Esophagus (tissue), 2 donors: ENCODE measurements around the gene AK8. TPM values are rescaled to one million over a fixed set of nuclear protein-coding genes. Genes with fewer than 3 reads are reported as not detected.

Source experiments
- H3K27ac ChIP-seq, 2 donors: one replicate each; pipeline ENCODE4 v1.5.1; 2013; ENCODE audit warnings: low read depth in 2 of 2, mild to moderate bottlenecking in 2 of 2, inconsistent platforms in 1 of 2, low read length in 1 of 2, moderate library complexity in 1 of 2
- H3K27me3 ChIP-seq, 2 donors: one replicate each; pipeline ENCODE4 v1.6.1; 2013; ENCODE audit warnings: low read length in 2 of 2, control low read depth in 1 of 2, mild to moderate bottlenecking in 1 of 2; ENCODE audit not compliant: insufficient read depth in 2 of 2, control insufficient read depth in 1 of 2
- H3K36me3 ChIP-seq, 2 donors: one replicate each; pipeline ENCODE4 v1.6.1; 2013; ENCODE audit warnings: low read length in 1 of 2; ENCODE audit not compliant: control insufficient read depth in 2 of 2, insufficient read depth in 2 of 2
- H3K4me1 ChIP-seq, 2 donors: one replicate each; pipeline ENCODE4 v1.6.1; 2013; ENCODE audit warnings: low read length in 1 of 2; ENCODE audit not compliant: control insufficient read depth in 2 of 2, insufficient read depth in 2 of 2
- H3K4me3 ChIP-seq, 2 donors: one replicate each; pipeline ENCODE4 v1.5.1; 2013; ENCODE audit warnings: low read length in 2 of 2, mild to moderate bottlenecking in 2 of 2, low read depth in 1 of 2, moderate library complexity in 1 of 2
- H3K9me3 ChIP-seq, 2 donors: one replicate each; pipeline ENCODE4 v1.6.1; 2013; ENCODE audit warnings: mild to moderate bottlenecking in 2 of 2, low read depth in 1 of 2, low read length in 1 of 2, moderate library complexity in 1 of 2; ENCODE audit not compliant: control insufficient read depth in 2 of 2, insufficient read depth in 1 of 2
- WGBS, 2 donors: extraction: QIAGEN DNeasy Blood & Tissue Kit; methylation state at CpG; one replicate each; pipeline ENCODE4 v1.1.7; 2013; 5-methylcytosine and 5-hydroxymethylcytosine counted together
- polyA plus RNA-seq, 2 donors: library from polyadenylated mRNA; stranded (reverse); fragments of 200-250 nt; gene quantifications; one replicate each; pipeline ENCODE4 v1.2.3, GENCODE V29; 2013
- donor health status: healthy with polysubstance abuse.
- donor health status: Bipolar disorder and iron deficiency.

AK8 gene
- polyA plus RNA-seq, 2 donors, result 0.39 to 0.58 TPM

DNA sequence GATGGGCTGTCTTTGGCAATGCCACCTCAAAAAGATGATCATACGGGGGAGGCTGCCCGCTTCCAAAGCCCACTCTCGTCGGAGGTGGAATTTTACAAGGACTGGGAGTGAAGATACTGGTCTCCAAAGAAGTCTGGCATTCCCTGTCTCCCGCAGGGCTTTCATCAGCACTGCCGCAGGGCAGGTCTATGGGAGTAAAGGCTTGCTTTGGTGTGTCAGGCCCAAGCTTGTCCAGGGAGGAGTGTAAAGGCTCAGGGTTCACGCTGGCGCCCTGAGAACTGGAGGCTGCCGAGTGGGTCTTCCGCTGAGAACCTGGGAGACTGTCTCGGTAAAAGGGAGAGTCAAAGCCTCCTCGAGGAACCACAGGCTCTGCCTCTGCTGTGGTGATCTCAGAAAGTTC is 27.6 kb upstream of the AK8 start:
- no peaks in the 10 kb centered on the region for H3K9me3 ChIP-seq
- no peak overlapping the region for H3K4me3 ChIP-seq
- H3K27ac ChIP-seq, result no peak overlapping the region
- 74 to 85% methylated on average over 12 of the region's 12 CpGs for WGBS, 2 donors
- H3K36me3 ChIP-seq, result peaks cover 20 to 29% of the 10 kb centered on the region in 2 donors
- no peaks in the 10 kb centered on the region for H3K4me1 ChIP-seq
- H3K27me3 ChIP-seq, result no peaks in the 10 kb centered on the region

DNA sequence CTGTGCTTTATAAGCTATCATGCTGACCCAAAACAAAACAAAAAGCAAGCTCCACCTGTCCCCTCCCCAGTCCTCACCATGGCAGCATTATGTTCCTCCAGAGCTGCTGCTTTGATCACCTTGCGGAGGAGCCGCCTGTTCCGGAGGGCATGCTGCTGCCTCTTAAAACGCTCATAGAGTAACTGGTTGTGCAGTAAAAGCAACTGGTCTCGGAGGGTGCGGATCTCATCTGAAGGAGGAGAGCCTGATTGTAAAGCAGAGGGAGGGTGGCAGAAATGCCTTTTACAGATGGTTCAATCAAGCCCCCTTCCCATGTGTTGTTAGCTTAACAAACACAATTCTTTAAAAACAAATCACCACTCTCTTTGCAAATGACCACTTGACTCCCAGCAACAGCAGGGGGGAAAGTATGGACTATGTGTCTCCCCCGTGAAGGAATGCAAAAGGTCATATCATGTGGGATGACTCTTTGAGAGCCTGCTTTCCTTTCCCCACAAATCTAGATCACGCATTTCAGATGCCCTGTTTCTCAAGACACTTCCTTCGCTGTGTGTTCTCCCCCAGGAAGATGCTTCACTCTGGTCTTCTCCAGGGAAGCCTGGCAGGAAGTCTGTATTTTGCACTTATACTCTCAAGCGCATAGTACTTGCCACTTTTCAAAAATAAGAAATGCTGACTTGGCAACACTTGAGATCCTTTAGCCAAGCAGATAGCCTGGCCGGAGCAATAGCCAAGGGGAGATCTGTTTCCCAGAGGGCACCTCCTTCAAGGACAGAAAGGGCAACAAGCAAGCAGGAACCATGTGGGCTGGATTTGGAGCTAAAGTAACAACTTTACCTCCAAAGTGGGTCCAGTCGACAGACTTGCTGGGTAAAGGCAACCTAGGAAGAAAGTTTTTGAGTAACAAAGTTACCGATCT is 25.7 kb upstream of the AK8 start:
- no peaks in the 10 kb centered on the region for H3K27me3 ChIP-seq
- no peak overlapping the region for H3K4me3 ChIP-seq
- no peak overlapping the region for H3K27ac ChIP-seq
- H3K9me3 ChIP-seq, result no peaks in the 10 kb centered on the region
- peaks cover 12 to 29% of the 10 kb centered on the region in 2 donors for H3K36me3 ChIP-seq
- H3K4me1 ChIP-seq, result no peaks in the 10 kb centered on the region
- WGBS, 2 donors, result 81 to 88% methylated on average over 13 of the region's 13 CpGs

DNA sequence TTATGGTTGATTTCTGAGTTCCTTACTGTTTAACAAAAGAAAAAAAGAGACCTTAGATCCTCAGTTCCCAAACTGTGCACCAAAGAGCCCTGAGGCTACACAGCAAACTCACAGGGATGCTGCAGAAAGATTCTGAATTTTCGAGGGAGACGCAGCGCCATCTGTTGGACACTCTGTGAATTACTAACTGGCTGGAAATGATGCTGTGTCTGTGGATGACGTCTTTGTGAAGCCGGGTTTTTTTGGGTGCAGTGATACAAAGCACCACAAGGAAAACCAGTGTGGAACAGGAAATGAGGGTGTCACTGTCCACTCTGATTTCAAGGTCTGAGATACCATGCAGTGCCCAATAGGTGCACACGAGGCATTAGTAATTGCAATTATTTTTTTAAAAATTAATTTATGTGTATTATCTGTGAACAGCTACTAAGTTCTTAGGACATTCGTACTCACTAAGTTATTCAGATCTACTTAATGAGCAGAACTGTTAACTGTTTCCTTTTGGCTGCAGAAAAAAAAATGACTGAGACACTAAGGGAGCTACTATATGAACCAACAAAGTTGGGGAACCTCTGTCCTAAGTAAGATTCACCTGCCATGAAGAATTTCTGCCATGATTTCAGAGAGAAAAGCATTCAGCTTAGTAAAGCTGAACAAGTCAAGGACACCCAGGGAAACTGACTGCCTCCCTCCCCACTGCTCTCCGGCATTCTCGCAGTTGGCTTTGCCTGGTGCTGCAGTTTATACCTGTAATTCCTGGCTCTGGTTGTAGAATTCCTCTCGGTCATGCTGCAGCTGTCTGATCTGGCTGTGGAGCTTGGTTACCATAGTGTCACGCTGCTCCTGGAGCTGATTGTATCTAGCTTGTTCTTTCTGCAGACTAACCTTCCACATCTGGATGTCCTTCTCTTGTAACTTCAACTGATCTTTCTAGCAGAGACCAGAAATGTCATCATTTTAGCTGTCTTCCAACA is 24.1 kb upstream of the AK8 start:
- H3K27me3 ChIP-seq, result no peaks in the 10 kb centered on the region
- 46% methylated on average over 11 of the region's 11 CpGs for WGBS, 2 donors
- H3K4me1 ChIP-seq, result no peaks in the 10 kb centered on the region
- peaks cover 15 to 37% of the 10 kb centered on the region in 2 donors for H3K36me3 ChIP-seq
- peak overlapping the region in 1 of 2 donors; percentile 24 for H3K27ac ChIP-seq
- H3K4me3 ChIP-seq, result no peak overlapping the region
- no peaks in the 10 kb centered on the region for H3K9me3 ChIP-seq

DNA sequence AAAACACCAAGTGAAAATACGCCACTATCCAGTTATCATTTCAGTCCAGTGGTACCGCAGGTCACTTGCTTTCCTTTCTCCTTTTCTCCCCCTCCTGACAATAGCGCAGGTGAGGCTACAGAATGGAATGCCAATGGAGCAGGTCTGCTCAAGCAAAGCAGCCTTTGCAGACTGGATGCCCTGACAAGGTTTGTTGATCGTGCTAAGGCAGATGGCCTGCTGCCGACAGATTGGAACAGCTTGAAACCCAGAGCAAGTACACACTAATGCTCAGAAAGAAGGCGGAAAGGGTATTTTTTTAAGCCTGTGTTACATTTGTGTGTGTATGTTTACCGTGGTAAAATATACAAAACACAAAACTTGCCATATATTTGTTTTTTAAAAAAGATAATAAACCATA is 20.0 kb upstream of the AK8 start:
- no peaks in the 10 kb centered on the region for H3K9me3 ChIP-seq
- no peak overlapping the region for H3K27ac ChIP-seq
- peaks cover 0 to 14% of the 10 kb centered on the region in 2 donors for H3K4me1 ChIP-seq
- H3K36me3 ChIP-seq, result peaks cover 9 to 31% of the 10 kb centered on the region in 2 donors
- WGBS, 2 donors, result 93 to 94% methylated on average over 7 of the region's 7 CpGs
- no peaks in the 10 kb centered on the region for H3K27me3 ChIP-seq
- no peak overlapping the region for H3K4me3 ChIP-seq

DNA sequence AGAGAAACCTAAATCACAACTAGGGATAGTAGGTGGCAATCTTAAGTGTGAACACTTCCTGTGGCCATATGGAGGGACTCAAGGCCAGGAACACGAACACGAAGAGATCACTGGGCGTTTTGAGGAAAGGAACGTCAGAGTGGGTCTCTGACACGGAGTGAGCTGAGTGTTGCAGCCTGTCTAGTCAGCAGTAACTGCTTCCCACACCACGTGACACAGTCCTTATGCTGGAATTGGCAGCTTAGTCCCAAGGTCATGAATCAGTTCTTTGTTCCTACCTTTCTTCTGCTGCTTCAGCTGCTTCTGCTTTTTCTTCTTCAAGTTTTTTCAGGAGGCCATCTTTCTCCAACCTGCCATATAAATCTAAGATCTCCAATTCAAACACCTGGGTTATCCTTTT is 18.8 kb upstream of the AK8 start:
- Histone ChIP-seq H3K36me3 (peaks cover 9 to 36% of the 10 kb centered on the region in 2 donors), H3K4me3 (no peak overlapping the region), H3K27ac (peak overlapping the region in 1 of 2 donors; percentile 92), H3K9me3 (no peaks in the 10 kb centered on the region), H3K4me1 (peaks cover 0 to 14% of the 10 kb centered on the region in 2 donors), H3K27me3 (no peaks in the 10 kb centered on the region)
- 70 to 84% methylated on average over 6 of the region's 6 CpGs for WGBS, 2 donors

DNA sequence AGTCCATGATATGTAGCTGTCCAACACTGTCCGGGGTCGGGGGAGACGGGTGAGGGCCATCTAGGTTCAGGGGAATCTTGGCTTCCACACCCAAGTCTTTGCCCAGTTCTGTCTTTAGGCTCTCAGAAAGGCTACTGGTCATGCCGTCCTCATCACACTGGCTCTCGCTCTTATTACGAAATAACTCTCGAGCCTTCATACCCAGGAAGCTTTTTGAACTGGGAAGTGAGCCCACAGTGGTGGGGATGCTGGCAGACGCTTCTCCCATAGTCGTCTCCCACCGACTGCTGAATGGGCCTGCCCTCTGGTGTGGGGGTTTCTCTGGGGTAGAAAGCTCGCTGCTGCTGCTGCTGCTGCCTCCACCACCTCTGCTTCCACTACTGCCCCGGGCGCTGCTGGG is 18.2 kb upstream of the AK8 start:
- H3K36me3 ChIP-seq, result peaks cover 9 to 36% of the 10 kb centered on the region in 2 donors
- no peaks in the 10 kb centered on the region for H3K9me3 ChIP-seq
- H3K4me3 ChIP-seq, result no peak overlapping the region
- H3K27ac ChIP-seq, result peak overlapping the region; percentile 77 to 92
- peaks cover 0 to 14% of the 10 kb centered on the region in 2 donors for H3K4me1 ChIP-seq
- WGBS, 2 donors, result 92% methylated on average over 13 of the region's 13 CpGs
- H3K27me3 ChIP-seq, result no peaks in the 10 kb centered on the region

DNA sequence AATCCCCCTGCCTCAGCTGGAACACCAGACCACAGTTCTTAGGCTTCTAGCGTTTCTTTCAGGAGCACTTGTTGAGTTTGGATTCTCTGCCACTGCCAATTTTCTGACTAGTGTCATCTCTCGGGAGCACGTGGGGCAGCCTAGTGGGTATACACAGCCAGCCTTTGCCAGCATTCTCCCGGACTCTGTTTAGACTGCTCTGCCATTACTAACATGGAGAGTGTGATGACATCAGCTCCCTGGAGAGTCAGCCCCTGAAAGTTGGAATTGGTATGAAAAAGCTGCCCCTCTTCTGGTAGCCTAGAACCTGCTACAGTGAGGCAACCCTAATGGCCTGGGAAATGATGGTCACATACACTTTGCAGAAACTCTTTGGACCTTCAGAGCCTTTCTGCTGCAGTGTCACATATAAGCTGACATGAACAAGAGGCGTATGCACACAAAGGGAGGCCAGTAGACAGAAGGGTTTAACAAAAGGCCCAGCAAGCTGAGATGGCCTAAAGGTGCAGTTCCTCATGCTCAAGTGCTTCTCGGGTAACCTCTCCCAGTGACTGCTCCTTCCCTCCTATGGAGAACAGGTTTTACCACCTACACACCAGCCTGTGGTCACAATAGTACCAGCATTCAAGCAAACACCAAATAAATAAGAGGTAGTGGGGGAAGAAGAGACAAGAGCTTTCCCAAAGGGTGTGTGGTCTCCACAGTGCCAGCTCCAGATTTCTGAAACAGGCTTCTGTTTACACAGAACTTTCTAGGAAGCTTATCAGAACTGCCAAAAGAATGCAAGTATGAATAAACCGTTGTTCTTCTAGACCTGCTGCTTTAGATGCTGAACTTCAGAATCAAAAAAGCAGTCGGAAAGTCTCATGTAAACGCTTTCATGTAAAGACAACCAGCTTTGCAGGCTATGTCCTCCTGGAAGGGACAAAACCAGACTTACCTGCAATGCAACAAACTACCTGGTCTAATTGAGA is 17.1 kb upstream of the AK8 start:
- 53 to 62% methylated on average over 9 of the region's 9 CpGs for WGBS, 2 donors
- Histone ChIP-seq H3K9me3 (no peaks in the 10 kb centered on the region), H3K36me3 (peaks cover 9 to 29% of the 10 kb centered on the region in 2 donors), H3K4me1 (peaks cover 0 to 14% of the 10 kb centered on the region in 2 donors), H3K27ac (peak overlapping the region; percentile 77 to 92), H3K4me3 (no peak overlapping the region), H3K27me3 (no peaks in the 10 kb centered on the region)

DNA sequence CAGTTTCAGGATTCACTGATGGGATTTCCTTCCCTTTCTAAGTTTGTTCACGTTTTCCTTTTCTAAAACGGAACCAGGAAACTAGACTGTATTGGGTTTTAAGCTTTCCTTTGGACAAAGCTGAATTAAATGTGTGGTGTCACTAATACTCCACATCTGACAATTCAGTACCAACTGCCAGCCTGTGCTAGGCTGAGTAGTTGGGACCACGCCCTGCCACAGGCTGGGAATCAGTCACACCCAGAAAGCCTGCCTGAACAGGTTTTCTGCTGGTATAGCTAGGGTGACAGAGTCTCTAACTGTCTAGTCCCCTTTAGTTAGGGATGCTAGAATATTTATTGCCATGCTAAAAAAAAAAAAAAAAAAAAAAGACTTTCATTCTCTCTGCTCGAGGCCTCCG is 16.3 kb upstream of the AK8 start:
- 55 to 58% methylated on average over 5 of the region's 5 CpGs for WGBS, 2 donors
- Histone ChIP-seq H3K27ac (peak overlapping the region; percentile 64 to 85), H3K36me3 (peaks cover 9 to 26% of the 10 kb centered on the region in 2 donors), H3K4me1 (peaks cover 0 to 14% of the 10 kb centered on the region in 2 donors), H3K27me3 (no peaks in the 10 kb centered on the region), H3K4me3 (no peak overlapping the region), H3K9me3 (no peaks in the 10 kb centered on the region)
